HepG2 (cell line): ENCODE measurements around the gene TMEM129. TPM values are rescaled to one million over a fixed set of nuclear protein-coding genes. Genes with fewer than 3 reads are reported as not detected.
A peak's percentile ranks its signal among the peaks of the same experiment; 100 is the strongest.

ENCODE experiments used
- DNMT1 ChIP-seq: sonication (generic); formaldehyde crosslinking; IDR thresholded peaks from 2 replicates; pipeline ENCODE4 v1.5.1; 2020; ENCODE audit warnings: mild to moderate bottlenecking, missing genetic modification reagents
- ERF ChIP-seq: IDR thresholded peaks from 2 replicates; pipeline ENCODE4 v1.6.1; 2018; ENCODE audit warnings: missing biosample characterization, missing genetic modification reagents
- FOSL2 ChIP-seq: sonication (generic); formaldehyde crosslinking; IDR thresholded peaks from 2 replicates; pipeline ENCODE4 v1.4.0; 2020; ENCODE audit warnings: missing genetic modification reagents
- GATAD2A ChIP-seq: IDR thresholded peaks from 2 replicates; pipeline ENCODE4 v1.6.1; 2016
- KDM2A ChIP-seq: sonication (generic); formaldehyde crosslinking; IDR thresholded peaks from 2 replicates; pipeline ENCODE4 v1.4.0; 2020; ENCODE audit warnings: low read depth, missing genetic modification reagents, borderline replicate concordance
- KLF9 ChIP-seq: IDR thresholded peaks from 2 replicates; pipeline ENCODE4 v1.6.1; 2016; ENCODE audit warnings: low read depth
- PATZ1 ChIP-seq: sonication (generic); formaldehyde crosslinking; IDR thresholded peaks from 2 replicates; pipeline ENCODE4 v1.4.0; 2020; ENCODE audit warnings: missing genetic modification reagents
- PLRG1 ChIP-seq: fragments of 450-650 bp; conservative IDR thresholded peaks from 2 replicates; pipeline ENCODE4 v1.6.1; 2016
- RBM22 ChIP-seq: fragments of 200-400 bp; formaldehyde crosslinking; optimal IDR thresholded peaks from 2 replicates; pipeline ENCODE3; 2017; ENCODE audit warnings: mild to moderate bottlenecking, low read length, moderate library complexity
- STAG1 ChIP-seq: sonication (generic); formaldehyde crosslinking; IDR thresholded peaks from 2 replicates; pipeline ENCODE4 v1.4.0; 2020; ENCODE audit warnings: missing genetic modification reagents
- TAF1 ChIP-seq: sonication (generic); formaldehyde crosslinking; IDR thresholded peaks from 2 replicates; pipeline ENCODE4 v1.4.0; 2020; ENCODE audit warnings: missing genetic modification reagents
- THAP7 ChIP-seq: sonication (generic); formaldehyde crosslinking; IDR thresholded peaks from 2 replicates; pipeline ENCODE4 v1.8.1; 2023; ENCODE audit warnings: mild to moderate bottlenecking, missing genetic modification reagents
- ZBTB10 ChIP-seq: sonication (generic); formaldehyde crosslinking; IDR thresholded peaks from 2 replicates; pipeline ENCODE4 v1.4.0; 2020; ENCODE audit warnings: missing genetic modification reagents, borderline replicate concordance
- ZGPAT ChIP-seq: IDR thresholded peaks from 2 replicates; pipeline ENCODE4 v1.6.1; 2016; ENCODE audit warnings: mild to moderate bottlenecking
- ZNF142 ChIP-seq: sonication (generic); formaldehyde crosslinking; IDR thresholded peaks from 2 replicates; pipeline ENCODE4 v1.4.0; 2020; ENCODE audit warnings: missing genetic modification reagents
- ZNF260 ChIP-seq: sonication (generic); formaldehyde crosslinking; IDR thresholded peaks from 2 replicates; pipeline ENCODE4 v1.4.0; 2020; ENCODE audit warnings: missing genetic modification reagents, low read depth, mild to moderate bottlenecking, borderline replicate concordance
- ZNF713 ChIP-seq: sonication (generic); formaldehyde crosslinking; IDR thresholded peaks from 2 replicates; pipeline ENCODE4 v1.4.0; 2020; ENCODE audit warnings: mild to moderate bottlenecking, missing genetic modification reagents
- polyA plus RNA-seq, 8 experiments: library from polyadenylated mRNA; depleted of rRNA in 3 of 8; stranded (reverse) in 7 of 8; unstranded in 1 of 8; fragments of >200 nt; fragmentation: Illumina TruSeq in 4 of 8; extraction: Trizol in 4 of 8; gene quantifications; 2 replicates each; pipeline versions ENCODE4 v1.2.1 to v1.2.3, GENCODE V29; 2011 to 2016; ENCODE audit warnings: low read depth in 4 of 8, missing spikeins in 1 of 8, mixed read lengths in 1 of 8; ENCODE audit not compliant: insufficient read depth in 1 of 8
- total RNA-seq, 5 experiments: library from RNA; depleted of rRNA; stranded (reverse); fragments of >200 nt; fragmentation: Illumina TruSeq; extraction: Trizol; gene quantifications; 2 replicates each; pipeline ENCODE4 v1.2.3, GENCODE V29; 2016; ENCODE audit warnings: low read depth in 1 of 5

Gene TMEM129
- total and polyA plus RNA-seq, 2 of the 13 experiments (the other 11 are each of a cell fraction or from before 2014, with no cell fraction given): 19.0 to 25.8 TPM

- TF ChIP-seq ZGPAT (peak; percentile 29; the same call in 1 of the 2 replicates), ERF (CRISPR knock-in tag) (peak; percentile 64), PATZ1 (peak; percentile 90), GATAD2A (CRISPR knock-in tag) (peak; percentile 80), PLRG1 (no peak), STAG1 (peak; percentile 92), ZBTB10 (CRISPR knock-in tag) (0 out of 2 replicates have a peak, but pooled peaks have one; percentile 48), ZNF713 (no peak), ZNF142 (CRISPR knock-in tag) (0 out of 2 replicates have a peak, but pooled peaks have one; percentile 41), FOSL2 (CRISPR knock-in tag) (peak; percentile 46), RBM22 (no peak), ZNF260 (CRISPR knock-in tag) (no peak), DNMT1 (CRISPR knock-in tag) (peak; percentile 68; the same call in 1 of the 2 replicates), KLF9 (CRISPR knock-in tag) (0 out of 2 replicates have a peak, but pooled peaks have one; percentile 37), THAP7 (CRISPR knock-in tag) (0 out of 2 replicates have a peak, but pooled peaks have one; percentile 64), TAF1 (CRISPR knock-in tag) (no peak), KDM2A (CRISPR knock-in tag) (peak; percentile 85; the same call in 1 of the 2 replicates)
Observed at GRCh38 chr4:1746265-1746691, 25.2 kb upstream of the TMEM129 start (continued).
